DND-41 (cell line): Measurements from ENCODE around the gene ZFPM1.

Experiments used
- EZH2 ChIP-seq: IDR thresholded peaks from 3 replicates; pipeline ENCODE4 v1.6.1; 2012; ENCODE audit warnings: borderline replicate concordance, low read depth, mild to moderate bottlenecking, moderate library complexity, low read length, inconsistent platforms; ENCODE audit not compliant: severe bottlenecking
- TF ChIP-seq, protein P1 (sequence below): IDR thresholded peaks from 2 replicates; pipeline ENCODE4 v1.5.1; 2012; ENCODE audit warnings: borderline replicate concordance, low read length, moderate library complexity, mild to moderate bottlenecking; ENCODE audit not compliant: poor library complexity, severe bottlenecking; ENCODE audit errors: extremely low read depth

- TF ChIP-seq, protein P1, sequence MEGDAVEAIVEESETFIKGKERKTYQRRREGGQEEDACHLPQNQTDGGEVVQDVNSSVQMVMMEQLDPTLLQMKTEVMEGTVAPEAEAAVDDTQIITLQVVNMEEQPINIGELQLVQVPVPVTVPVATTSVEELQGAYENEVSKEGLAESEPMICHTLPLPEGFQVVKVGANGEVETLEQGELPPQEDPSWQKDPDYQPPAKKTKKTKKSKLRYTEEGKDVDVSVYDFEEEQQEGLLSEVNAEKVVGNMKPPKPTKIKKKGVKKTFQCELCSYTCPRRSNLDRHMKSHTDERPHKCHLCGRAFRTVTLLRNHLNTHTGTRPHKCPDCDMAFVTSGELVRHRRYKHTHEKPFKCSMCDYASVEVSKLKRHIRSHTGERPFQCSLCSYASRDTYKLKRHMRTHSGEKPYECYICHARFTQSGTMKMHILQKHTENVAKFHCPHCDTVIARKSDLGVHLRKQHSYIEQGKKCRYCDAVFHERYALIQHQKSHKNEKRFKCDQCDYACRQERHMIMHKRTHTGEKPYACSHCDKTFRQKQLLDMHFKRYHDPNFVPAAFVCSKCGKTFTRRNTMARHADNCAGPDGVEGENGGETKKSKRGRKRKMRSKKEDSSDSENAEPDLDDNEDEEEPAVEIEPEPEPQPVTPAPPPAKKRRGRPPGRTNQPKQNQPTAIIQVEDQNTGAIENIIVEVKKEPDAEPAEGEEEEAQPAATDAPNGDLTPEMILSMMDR: no peak
- no peak for TF ChIP-seq EZH2
Measured at GRCh38 chr16:88523309-88524161, 70.5 kb downstream of the ZFPM1 start.
